Stimulated activated CD4-positive, alpha-beta T cell treated with anti-CD3 and anti-CD28 coated beads, TNF-alpha, amount 100 ng/mL, for 48 hours (primary cell): ENCODE data around the gene SCGB3A1.

Experiments used
- DNase-seq, 3 donors: peaks; one replicate each; pipeline ENCODE4 v3.0.0-alpha.2; 2020; ENCODE audit warnings: low read depth in 3 of 3

SCGB3A1 gene

GRCh38 chr5:180591311-180591887, at the start of gene SCGB3A1:
TSS of gene SCGB3A1 (minus strand) at chr5:180591499. CDS start at chr5:180591462, 37 bp downstream.
- no peak for DNase-seq

- no peak for DNase-seq
Measured at GRCh38 chr5:180640611-180640860, 49.2 kb upstream of the SCGB3A1 start.

DNA sequence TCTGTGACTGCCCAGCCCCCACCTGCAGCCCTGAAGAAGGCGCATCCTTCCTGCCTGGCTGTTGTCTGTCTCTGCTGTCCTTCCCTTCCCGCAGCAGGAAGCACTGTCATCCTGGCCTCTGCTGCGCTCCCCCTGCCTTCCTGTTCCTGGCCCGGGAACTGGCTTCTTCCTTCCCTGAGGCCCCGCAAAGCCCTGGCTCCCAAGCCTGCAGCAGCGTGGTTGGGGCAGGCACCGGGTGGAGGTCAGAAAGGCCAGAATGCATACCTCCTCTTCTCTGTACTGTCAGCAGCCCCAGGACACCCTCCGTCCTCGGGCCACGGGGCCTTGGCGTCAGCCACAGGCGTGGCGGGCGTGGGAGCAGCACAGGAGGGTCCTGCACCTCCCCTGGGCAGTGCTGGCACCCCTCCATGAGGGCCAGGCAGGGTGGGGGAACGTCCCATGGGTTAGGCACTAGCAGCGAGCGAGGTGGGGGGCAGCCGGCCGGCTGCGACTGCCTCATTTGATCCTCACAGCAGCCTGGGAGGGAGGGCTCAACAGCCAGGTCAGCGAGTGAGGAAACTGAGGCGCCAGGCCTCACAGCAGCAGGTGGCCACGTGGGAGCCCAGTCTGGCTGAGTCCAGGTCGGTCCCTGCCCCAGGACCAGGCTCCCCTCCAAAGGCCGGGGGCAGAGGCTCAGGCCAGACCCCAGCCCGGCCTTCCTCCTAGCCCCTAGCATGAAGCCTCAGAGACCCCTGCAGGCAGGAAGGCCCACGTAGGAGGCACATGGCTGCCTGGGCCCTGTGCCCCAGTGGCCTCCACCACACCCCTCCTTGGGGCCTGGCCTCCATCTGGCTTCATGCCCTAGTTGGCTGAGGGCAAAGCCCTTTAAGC, 48.7 kb upstream of the SCGB3A1 start:
- no peak for DNase-seq

- DNase-seq, result no peak
Measured at GRCh38 chr5:180639287-180639686, 48.0 kb upstream of the SCGB3A1 start.

DNA sequence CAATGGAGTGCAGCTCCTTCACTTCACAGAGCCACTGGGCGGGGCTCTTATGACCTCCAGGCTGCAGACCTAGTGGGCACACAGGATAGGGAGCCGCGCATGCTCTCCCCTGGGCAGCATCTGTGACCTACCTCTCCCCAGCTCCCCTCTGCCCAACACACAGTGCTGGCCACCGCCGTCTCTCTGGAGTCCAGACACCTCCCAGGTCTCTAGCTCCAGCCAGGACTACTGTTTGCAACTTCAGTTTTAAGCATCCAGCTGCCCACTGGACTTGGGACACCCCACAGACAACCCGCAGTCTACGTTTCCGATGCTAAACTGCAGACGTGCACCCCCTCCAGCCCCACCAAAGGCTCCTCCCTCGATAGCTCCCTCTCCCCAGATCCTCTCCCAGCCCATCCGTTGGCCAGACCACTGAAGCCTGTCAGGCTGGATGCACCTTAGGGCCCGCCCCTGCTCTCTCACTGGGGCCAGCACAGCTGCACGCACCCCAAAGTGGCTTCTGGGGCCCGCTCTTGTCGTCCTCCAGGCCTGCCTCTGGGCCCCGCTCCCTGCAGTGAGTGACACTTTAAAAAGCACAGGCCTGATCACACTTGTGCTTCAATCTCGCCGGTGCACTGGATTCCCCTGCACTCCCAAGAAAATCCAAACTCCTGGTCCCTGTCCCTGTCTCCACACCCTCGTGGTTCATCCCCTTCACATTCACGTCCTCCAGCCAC, 46.8 kb upstream of the SCGB3A1 start:
- no peak for DNase-seq

GRCh38 chr5:180636403-180637075, 45.2 kb upstream of the SCGB3A1 start:
- no peak for DNase-seq

DNA sequence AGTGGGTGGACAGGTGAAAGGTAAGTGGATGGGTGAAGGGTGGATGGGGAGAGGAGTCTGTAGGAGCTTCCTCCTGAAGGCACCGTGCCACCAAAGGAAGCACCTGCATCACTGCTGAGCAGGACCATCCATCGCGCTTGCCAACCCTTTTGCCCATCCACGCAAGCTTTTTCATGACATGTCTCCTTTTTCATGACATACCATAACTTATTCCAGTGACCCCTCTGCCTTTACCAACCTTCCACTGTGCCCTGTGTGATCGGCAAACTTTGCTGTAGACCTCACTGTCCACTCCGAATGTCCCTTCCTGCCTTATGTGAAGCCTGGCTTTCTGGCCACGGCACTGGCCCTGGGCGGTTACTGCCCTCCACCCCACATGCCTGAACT, 44.7 kb upstream of the SCGB3A1 start:
- no peak for DNase-seq

DNA sequence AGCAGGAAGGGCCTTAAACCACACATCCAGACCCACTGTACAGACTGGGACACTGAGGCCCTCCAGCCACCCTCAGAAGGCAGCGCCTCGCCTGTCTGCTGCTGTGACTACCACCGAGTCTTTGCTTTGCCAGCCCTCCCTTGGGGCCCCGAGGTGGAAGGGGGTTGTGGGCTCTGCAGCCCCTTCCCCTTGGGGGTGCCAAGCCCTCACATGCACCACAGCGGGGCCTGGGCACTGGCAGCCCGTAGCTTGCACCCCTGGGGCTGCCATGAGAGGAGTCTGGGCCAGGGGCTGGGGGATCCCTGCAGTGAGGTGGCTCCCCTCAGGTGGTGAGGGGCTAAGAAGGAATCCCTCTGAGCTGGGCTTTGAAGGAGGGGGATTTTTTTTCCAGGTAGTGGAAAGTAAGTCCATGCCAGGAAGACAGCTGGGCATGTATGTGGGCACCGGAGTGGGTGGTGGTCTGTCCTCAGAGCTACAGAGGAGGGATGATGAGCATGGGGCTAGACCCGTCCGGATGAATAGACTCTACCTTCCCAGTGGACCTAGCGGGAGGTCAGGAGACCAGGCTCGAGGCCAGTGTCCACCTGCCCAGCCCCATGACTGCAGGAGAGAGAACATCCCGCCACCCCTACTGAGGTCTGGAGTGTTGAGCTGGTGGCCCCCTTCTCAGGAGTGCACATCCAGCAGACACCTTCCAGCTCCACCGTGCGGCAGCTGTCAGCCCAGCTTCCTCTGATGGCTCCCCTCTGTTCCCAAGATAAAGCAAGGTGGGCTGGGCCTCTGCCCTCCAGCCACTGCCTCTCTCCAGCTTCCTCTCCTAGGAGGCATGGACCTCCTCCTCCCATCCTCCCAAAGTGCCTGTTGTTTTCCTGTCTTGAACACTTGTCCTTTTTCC, 42.2 kb upstream of the SCGB3A1 start:
- no peak for DNase-seq

DNA sequence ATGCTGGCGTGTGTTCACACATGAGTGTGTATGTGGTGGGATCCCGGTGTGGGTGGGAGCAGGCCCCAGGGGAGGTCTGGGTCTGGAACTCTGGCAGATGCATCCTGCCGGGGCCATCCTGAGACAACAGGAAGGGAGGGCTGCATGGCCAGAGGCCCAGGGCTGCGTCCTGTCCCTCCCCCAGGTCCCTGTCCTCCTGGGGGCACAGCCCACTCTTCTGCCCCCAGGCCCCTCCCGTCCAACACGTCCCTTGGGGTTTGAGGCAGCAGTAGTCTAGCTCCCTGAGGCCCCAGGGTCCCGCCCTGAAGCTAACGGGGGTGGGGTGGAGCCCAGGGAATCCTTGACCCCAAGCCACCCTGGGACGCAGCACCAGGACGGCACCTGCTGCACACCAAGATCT, 41.5 kb upstream of the SCGB3A1 start:
- DNase-seq, result no peak

GRCh38 chr5:180631549-180632383, 40.5 kb upstream of the SCGB3A1 start:
- DNase-seq, result no peak

GRCh38 chr5:180630426-180630825, 39.1 kb upstream of the SCGB3A1 start:
- DNase-seq, result no peak

DNA sequence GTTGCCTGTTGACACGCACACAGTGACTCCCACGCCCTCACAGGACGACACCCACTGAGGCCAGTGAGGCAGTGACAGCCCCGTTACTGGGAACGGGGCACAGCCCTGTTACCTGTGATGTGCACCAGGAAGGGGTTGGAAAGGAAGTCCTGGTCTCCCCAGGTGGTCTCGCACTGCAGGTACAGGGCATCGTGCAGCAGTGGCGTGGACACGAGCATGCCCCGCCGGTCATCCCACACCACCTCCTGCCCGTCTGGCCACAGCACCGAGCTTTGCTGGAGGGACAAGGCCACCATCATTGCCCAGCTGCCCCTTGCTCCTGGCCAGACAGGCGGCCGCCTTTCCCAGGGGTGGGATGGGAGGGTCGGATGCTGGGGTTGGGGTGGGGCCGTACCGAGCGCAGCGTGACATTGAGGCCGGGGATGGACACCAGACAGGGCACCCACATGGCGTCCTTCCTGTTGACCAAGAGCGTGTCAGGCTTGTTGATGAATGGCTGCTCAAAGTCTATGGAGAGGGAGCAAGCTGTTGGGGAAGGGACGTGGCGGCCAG, 38.6 kb upstream of the SCGB3A1 start:
- no peak for DNase-seq

- no peak for DNase-seq
Measured at GRCh38 chr5:180628827-180629750, 37.8 kb upstream of the SCGB3A1 start.

GRCh38 chr5:180628211-180628610, 36.9 kb upstream of the SCGB3A1 start:
- DNase-seq, result no peak

GRCh38 chr5:180627386-180628120, 36.3 kb upstream of the SCGB3A1 start:
- no peak for DNase-seq

GRCh38 chr5:180626661-180627385, 35.5 kb upstream of the SCGB3A1 start:
- DNase-seq, result no peak

GRCh38 chr5:180625791-180626660, 34.7 kb upstream of the SCGB3A1 start:
- DNase-seq, result no peak
